ENCODE data around the gene KLHL21. TPM values are rescaled to one million over a fixed set of nuclear protein-coding genes. Genes with fewer than 3 reads are reported as not detected.

Gene KLHL21
- total and polyA plus RNA-seq, 9 of the 15 experiments (the other 6 are each of a cell fraction or from before 2014, with no cell fraction given), result 2.1 to 42.1 (median 17.5) TPM

DNA sequence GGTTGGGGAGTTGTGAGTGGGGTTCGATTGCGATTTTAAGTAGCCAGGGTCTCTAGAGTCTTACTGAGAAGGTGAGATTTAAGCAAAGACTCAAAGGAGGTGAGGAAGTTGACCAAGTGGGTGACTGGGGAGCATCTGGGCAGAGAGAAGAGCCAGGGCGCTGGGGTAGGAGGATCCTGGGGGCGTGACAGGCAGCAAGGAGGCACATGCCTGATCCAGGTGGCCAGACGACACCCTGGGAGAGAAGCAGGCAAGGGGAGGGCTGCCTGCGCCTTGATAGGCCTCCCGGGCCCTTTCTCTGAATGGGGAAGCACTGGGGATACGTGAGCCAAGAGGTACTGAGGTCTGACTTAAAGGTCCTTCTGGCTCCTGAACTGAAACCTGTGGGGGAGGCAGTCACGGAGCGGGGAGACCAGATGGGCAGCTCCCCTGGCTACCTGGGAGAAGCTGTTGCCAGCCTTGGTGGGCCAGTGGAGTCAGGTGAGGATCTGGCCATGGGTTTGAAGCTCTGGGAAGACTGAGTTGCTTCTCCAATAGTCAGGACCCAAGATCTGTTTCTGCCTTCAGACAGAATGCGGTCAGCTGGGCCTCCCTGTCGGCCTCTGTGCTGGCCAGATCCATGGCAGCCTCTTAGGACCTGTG is 17.5 kb downstream of the KLHL21 start (continued):
- TF ChIP-seq TAL1 (IDR thresholded peaks at IDR 0.05) (no peak), OTX1 (CRISPR knock-in tag; IDR thresholded peaks at IDR 0.05) (0 out of 2 replicates have a peak, but pooled peaks have one; percentile 56), ZNF184 (CRISPR knock-in tag; IDR thresholded peaks at IDR 0.05) (no peak), SIRT6 (IDR thresholded peaks at IDR 0.05; ENCODE audit: low read depth, low read length) (no peak), ETS2 (tag; IDR thresholded peaks at IDR 0.05; ENCODE audit: borderline replicate concordance, poor library complexity, severe bottlenecking) (no peak), LEF1 (IDR thresholded peaks at IDR 0.05) (no peak), MYC (IDR thresholded peaks at IDR 0.05; ENCODE audit: low read depth, low read length) (peak; percentile 25; the same call in 1 of the 2 replicates), MYC (CRISPR knock-in tag; IDR thresholded peaks at IDR 0.05; ENCODE audit: borderline replicate concordance, low read depth) (no peak), ZNF174 (CRISPR knock-in tag; IDR thresholded peaks at IDR 0.05) (no peak), FOXM1 (IDR thresholded peaks at IDR 0.05; ENCODE audit: low read depth) (no peak), FOXM1 (CRISPR knock-in tag; IDR thresholded peaks at IDR 0.05; ENCODE audit: low read depth) (no peak), ZNF431 (CRISPR knock-in tag; IDR thresholded peaks at IDR 0.05) (no peak), TCF3 (CRISPR knock-in tag; IDR thresholded peaks at IDR 0.05) (no peak), E2F8 (IDR thresholded peaks at IDR 0.05; ENCODE audit: low read depth, partially characterized antibody) (no peak), MEIS2 (IDR thresholded peaks at IDR 0.05; ENCODE audit: partially characterized antibody) (no peak)
- TF ChIP-seq, protein P1, sequence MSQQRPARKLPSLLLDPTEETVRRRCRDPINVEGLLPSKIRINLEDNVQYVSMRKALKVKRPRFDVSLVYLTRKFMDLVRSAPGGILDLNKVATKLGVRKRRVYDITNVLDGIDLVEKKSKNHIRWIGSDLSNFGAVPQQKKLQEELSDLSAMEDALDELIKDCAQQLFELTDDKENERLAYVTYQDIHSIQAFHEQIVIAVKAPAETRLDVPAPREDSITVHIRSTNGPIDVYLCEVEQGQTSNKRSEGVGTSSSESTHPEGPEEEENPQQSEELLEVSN (IDR thresholded peaks at IDR 0.05; ENCODE audit: borderline replicate concordance in 1 of 2, extremely low read depth in 1 of 2, insufficient read depth in 1 of 2, insufficient read length in 1 of 2, low read depth in 1 of 2, low read length in 1 of 2, poor library complexity in 1 of 2, severe bottlenecking in 1 of 2), result peak in 1 of 2 experiments; percentile 62
